Spleen (tissue), 11 donors: ENCODE data around the gene EEF2K. TPM values are rescaled to one million over a fixed set of nuclear protein-coding genes. Genes with fewer than 3 reads are reported as not detected.

ENCODE experiments used
- DNase-seq: peaks from one replicate; pipeline ENCODE4 v3.0.0-alpha.2; 2020
- H3K27ac ChIP-seq, 8 donors: fragments of 200-600 bp; sonication (generic) in 7 of 8; 1 replicate in 4 of 8; 2 replicates in 4 of 8; pipeline versions ENCODE4 v1.5.0 to v1.8.0; 2016 to 2021; ENCODE audit warnings: inconsistent platforms in 4 of 8, mild to moderate bottlenecking in 4 of 8, moderate library complexity in 1 of 8
- H3K27me3 ChIP-seq, 7 donors: fragments of 200-600 bp; sonication (generic) in 6 of 7; replicated peaks in 1 of 7; 1 replicate in 4 of 7; 2 replicates in 3 of 7; pipeline versions ENCODE4 v1.5.0 to v1.8.0; 2016 to 2021; ENCODE audit warnings: inconsistent platforms in 3 of 7, mild to moderate bottlenecking in 1 of 7
- H3K36me3 ChIP-seq, 6 donors: fragments of 200-600 bp; sonication (generic) in 5 of 6; 1 replicate in 4 of 6; 2 replicates in 2 of 6; pipeline versions ENCODE4 v1.5.0 to v1.8.0; 2016 to 2021; ENCODE audit warnings: inconsistent platforms in 2 of 6
- H3K4me1 ChIP-seq, 6 donors: fragments of 200-600 bp; sonication (generic) in 5 of 6; 1 replicate in 3 of 6; 2 replicates in 3 of 6; pipeline versions ENCODE4 v1.5.0 to v1.8.0; 2016 to 2021; ENCODE audit warnings: inconsistent platforms in 3 of 6
- H3K4me3 ChIP-seq, 8 donors: fragments of 200-600 bp; sonication (generic) in 7 of 8; 1 replicate in 4 of 8; 2 replicates in 4 of 8; pipeline versions ENCODE4 v1.5.0 to v1.8.0; 2016 to 2021; ENCODE audit warnings: inconsistent platforms in 4 of 8, mild to moderate bottlenecking in 4 of 8, moderate library complexity in 2 of 8
- H3K9me3 ChIP-seq, 8 donors: fragments of 200-600 bp; sonication (generic) in 7 of 8; 1 replicate in 4 of 8; 2 replicates in 4 of 8; pipeline versions ENCODE4 v1.5.0 to v1.8.0; 2016 to 2021; ENCODE audit warnings: inconsistent platforms in 4 of 8
- CTCF ChIP-seq, 11 experiments: fragments of 200-600 bp in 7 of 11; fragments of 450-650 bp in 4 of 11; sonication (generic) in 4 of 11; IDR thresholded peaks in 8 of 11; conservative IDR thresholded peaks in 3 of 11; 1 replicate in 7 of 11; 2 replicates in 4 of 11; pipeline versions ENCODE4 v1.4.0 to v1.8.0; 2016 to 2021; ENCODE audit warnings: antibody characterized with exemption in 11 of 11, inconsistent platforms in 4 of 11, mild to moderate bottlenecking in 1 of 11
- POLR2A ChIP-seq, 3 donors: fragments of 450-650 bp; IDR thresholded peaks; one replicate each; pipeline ENCODE4 v1.5.1; 2017; ENCODE audit warnings: antibody characterized with exemption in 3 of 3, mild to moderate bottlenecking in 1 of 3
- POLR2AphosphoS5 ChIP-seq, 3 donors: sonication (generic); formaldehyde crosslinking; IDR thresholded peaks; one replicate each; pipeline ENCODE4 v1.5.1; 2017; ENCODE audit warnings: antibody characterized with exemption in 3 of 3
- WGBS, 5 donors: extraction: QIAGEN DNeasy Blood & Tissue Kit in 3 of 5; methylation state at CpG; one replicate each; pipeline versions ENCODE4 v1.1.5 to v1.1.7; 2013 to 2018; 5-methylcytosine and 5-hydroxymethylcytosine counted together
- intact Hi-C: fragments of 100-400 bp; cut with DNase I; formaldehyde crosslinking; loops from one replicate; pipeline ENCODE4 v1.15.0; 2023; ENCODE audit warnings: low total_unique reads
- polyA plus RNA-seq, 3 donors: library from polyadenylated mRNA; stranded (reverse); fragments of 200-250 nt; gene quantifications; one replicate each; pipeline ENCODE4 v1.2.1, GENCODE V29; 2013
- total RNA-seq, 7 donors: library from RNA; depleted of rRNA in 3 of 7; stranded (reverse); fragments of >200 nt in 3 of 7; fragmentation: NEBNext Ultra II Directional in 4 of 7; extraction: Animal tissue kit (Norgen Biotek cat#: 25700) in 4 of 7; gene quantifications; one replicate each; pipeline versions ENCODE4 v1.1.0 to v1.2.1, GENCODE V29; 2016 to 2021
- donor health status: healthy with polysubstance abuse.
- donor health status: DM: no; HTN: no; CAD: no; lungs with moderate emphysema.
- donor health status: DM: no; HTN: no; CAD: no.
- donor health status: Bipolar disorder and iron deficiency.
- donor health status: healthy.
- donor health status: DM: no; HTN: no; CAD: no.
- donor health status: DM: yes; HTN: yes; CAD: no.

EEF2K gene
- total and polyA plus RNA-seq, 10 donors, result 2.4 to 37.7 (median 24.4) TPM

- Histone ChIP-seq H3K36me3 (peaks cover 0 to 100% (median 88%) of the 10 kb centered on the region in 6 donors), H3K9me3 (no peaks in the 10 kb centered on the region), H3K4me1 (no peaks in the 10 kb centered on the region), H3K27me3 (no peaks in the 10 kb centered on the region), H3K4me3 (no peak overlapping the region), H3K27ac (no peak overlapping the region)
- peak in 1 of 3 donors; percentile 27 for TF ChIP-seq POLR2AphosphoS5 (IDR thresholded peaks at IDR 0.05)
- no peak for TF ChIP-seq CTCF (IDR thresholded peaks at IDR 0.05 in 8 of 11, conservative IDR thresholded peaks at IDR 0.05 in 3 of 11)
- peak; percentile 21 for DNase-seq
- intact Hi-C loops, result no loop called here
- WGBS, 5 donors, result 78 to 96% (median 92%) methylated on average over 32 to 37 of the region's 37 CpGs
Observed at GRCh38 chr16:22314661-22315626, 108.9 kb downstream of the EEF2K start.

- no peaks in the 10 kb centered on the region for H3K27me3 ChIP-seq
- WGBS, 5 donors, result 83 to 100% (median 97%) methylated on average over 1 of the region's 1 CpG
- no peak for TF ChIP-seq POLR2A (IDR thresholded peaks at IDR 0.05)
- TF ChIP-seq POLR2AphosphoS5 (IDR thresholded peaks at IDR 0.05), result no peak
- no peak for TF ChIP-seq CTCF (IDR thresholded peaks at IDR 0.05 in 8 of 11, conservative IDR thresholded peaks at IDR 0.05 in 3 of 11)
- H3K4me1 ChIP-seq, result peaks cover 0 to 4% (median 0%) of the 10 kb centered on the region in 6 donors
- intact Hi-C loops, result no loop called here
- DNase-seq, result no peak
- no peak overlapping the region for H3K27ac ChIP-seq
- peaks cover 0 to 100% (median 86%) of the 10 kb centered on the region in 6 donors for H3K36me3 ChIP-seq
- no peaks in the 10 kb centered on the region for H3K9me3 ChIP-seq
- no peak overlapping the region for H3K4me3 ChIP-seq
Observed at GRCh38 chr16:22315979-22316378, 109.9 kb downstream of the EEF2K start.

GRCh38 chr16:22316411-22316811, 110.3 kb downstream of the EEF2K start:
- Histone ChIP-seq H3K4me3 (no peak overlapping the region), H3K27ac (no peak overlapping the region), H3K36me3 (peaks cover 0 to 100% (median 85%) of the 10 kb centered on the region in 6 donors), H3K27me3 (no peaks in the 10 kb centered on the region), H3K9me3 (no peaks in the 10 kb centered on the region), H3K4me1 (peaks cover 0 to 8% (median 3%) of the 10 kb centered on the region in 6 donors)
- no peak for DNase-seq
- WGBS, 5 donors, result 80 to 97% (median 89%) methylated on average over 1 to 9 of the region's 9 CpGs
- TF ChIP-seq CTCF (IDR thresholded peaks at IDR 0.05 in 8 of 11, conservative IDR thresholded peaks at IDR 0.05 in 3 of 11), result no peak
- no peak for TF ChIP-seq POLR2AphosphoS5 (IDR thresholded peaks at IDR 0.05)
- TF ChIP-seq POLR2A (IDR thresholded peaks at IDR 0.05), result no peak
- intact Hi-C loops, result no loop called here

- Histone ChIP-seq H3K27ac (no peak overlapping the region), H3K9me3 (no peaks in the 10 kb centered on the region), H3K4me3 (no peak overlapping the region), H3K36me3 (peaks cover 0 to 100% (median 88%) of the 10 kb centered on the region in 6 donors), H3K4me1 (peaks cover 0 to 14% (median 4%) of the 10 kb centered on the region in 6 donors), H3K27me3 (no peaks in the 10 kb centered on the region)
- 90 to 92% (median 92%) methylated on average over 12 to 17 of the region's 17 CpGs for WGBS, 5 donors
- no peak for DNase-seq
- intact Hi-C loops, result no loop called here
- TF ChIP-seq CTCF (IDR thresholded peaks at IDR 0.05 in 8 of 11, conservative IDR thresholded peaks at IDR 0.05 in 3 of 11) (no peak), POLR2AphosphoS5 (IDR thresholded peaks at IDR 0.05) (no peak), POLR2A (IDR thresholded peaks at IDR 0.05) (no peak)
Observed at GRCh38 chr16:22317001-22317530, 111.0 kb downstream of the EEF2K start.
